ENCODE results near the gene PCDHA7.
"Not testable (repeated sequence)": the region's sequence is repeated elsewhere in the genome, so short reads cannot be mapped to it uniquely, and the experiment has no call there.

PCDHA7 gene

DNA sequence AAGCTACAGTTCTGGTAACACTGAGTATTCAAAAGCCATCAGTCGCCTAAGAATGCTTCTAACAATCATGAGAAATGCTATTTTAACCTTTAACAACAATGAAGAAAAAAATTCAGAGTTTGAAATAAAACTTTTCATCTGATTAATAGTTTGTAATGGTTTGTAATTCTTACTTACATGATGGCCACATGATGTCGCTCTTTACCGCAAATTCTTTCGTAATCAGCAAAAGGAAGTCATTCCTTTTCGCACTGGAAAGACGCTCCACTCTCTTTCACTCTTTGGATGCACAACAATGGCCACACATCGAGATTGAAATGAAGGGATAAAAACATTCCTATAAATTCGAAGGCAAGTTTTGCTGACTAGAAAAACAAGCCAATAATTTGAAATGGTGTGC lies at the start of gene PCDHA7:
PCDHA7 (plus strand) TSS at position 277 of the 400 bp plus-strand sequence; CDS start at position 392, 115 bp downstream.
- DNase-seq: no peak

DNA sequence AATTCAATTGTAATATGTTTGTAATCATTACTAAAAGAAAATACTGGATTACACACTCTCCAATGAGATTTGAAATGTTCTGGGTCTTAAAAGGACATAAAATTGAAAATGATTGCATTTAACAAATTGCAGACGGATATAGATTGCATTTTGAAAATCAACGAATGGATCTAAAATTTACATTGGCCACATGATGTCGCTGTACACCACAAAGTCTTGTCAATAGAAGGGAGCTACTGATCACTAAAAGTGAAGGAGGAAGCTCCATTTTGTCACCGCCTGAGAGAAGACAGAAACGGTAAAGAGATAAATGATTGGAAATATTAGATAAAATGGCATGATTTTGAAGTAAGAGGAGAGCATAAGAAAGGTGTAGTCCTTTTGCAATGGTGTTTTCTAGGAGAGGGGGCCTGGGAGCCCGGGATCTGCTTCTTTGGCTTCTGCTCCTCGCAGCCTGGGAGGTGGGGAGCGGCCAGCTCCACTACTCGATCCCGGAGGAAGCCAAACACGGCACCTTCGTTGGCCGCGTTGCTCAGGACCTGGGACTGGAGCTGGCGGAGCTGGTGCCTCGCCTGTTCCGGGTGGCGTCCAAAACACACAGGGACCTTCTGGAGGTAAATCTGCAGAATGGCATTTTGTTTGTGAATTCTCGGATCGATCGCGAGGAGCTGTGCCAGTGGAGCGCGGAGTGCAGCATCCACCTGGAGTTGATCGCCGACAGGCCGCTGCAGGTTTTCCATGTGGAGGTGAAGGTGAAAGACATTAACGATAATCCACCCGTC lies 48.0 kb upstream of the PCDHA7 start, which contains the start of gene PCDHA1:
PCDHA1 (plus strand) TSS at position 236 of the 782 bp plus-strand sequence.
- DNase-seq: no peak

DNA sequence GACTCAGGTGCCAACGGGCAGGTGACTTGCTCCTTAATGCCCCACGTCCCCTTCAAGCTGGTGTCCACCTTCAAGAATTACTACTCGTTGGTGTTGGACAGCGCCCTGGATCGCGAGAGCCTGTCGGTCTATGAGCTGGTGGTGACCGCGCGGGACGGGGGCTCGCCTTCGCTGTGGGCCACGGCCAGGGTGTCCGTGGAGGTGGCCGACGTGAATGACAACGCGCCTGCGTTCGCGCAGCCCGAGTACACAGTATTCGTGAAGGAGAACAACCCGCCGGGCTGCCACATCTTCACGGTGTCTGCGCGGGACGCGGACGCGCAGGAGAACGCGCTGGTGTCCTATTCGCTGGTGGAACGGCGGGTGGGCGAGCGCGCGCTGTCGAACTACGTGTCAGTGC lies 46.6 kb upstream of the PCDHA7 start:
- DNase-seq: not testable (repeated sequence)

GRCh38 chr5:140787849-140788504 lies 46.1 kb upstream of the PCDHA7 start:
- DNase-seq: not testable (repeated sequence)

- DNase-seq: no peak
Measured at GRCh38 chr5:140791089-140791488, 43.0 kb upstream of the PCDHA7 start.

DNA sequence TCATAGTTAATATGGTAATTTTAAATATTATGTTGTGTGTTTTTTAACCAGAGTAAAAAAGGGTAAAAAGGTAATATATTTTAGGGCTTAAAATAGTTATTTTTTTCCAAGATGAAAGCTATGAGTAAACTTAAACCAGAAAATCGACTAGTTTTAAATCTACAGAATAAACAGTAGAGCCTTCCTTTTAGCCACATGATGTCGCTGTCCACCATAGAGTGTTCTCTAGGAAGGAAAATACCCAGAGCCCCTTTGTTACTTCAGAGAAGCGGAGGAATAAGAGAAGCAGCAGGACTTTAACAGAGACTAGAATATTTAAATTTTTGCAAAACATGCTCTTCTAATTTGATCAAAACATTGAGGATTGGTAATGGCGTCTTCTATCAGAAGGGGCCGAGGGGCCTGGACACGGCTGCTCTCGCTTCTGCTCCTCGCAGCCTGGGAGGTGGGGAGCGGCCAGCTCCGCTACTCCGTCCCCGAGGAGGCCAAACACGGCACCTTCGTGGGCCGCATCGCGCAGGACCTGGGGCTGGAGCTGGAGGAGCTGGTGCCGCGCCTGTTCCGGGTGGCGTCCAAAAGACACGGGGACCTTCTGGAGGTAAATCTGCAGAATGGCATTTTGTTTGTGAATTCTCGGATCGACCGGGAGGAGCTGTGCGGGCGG lies 39.3 kb upstream of the PCDHA7 start, which contains the start of gene PCDHA2:
PCDHA2 (plus strand) TSS at position 258 of the 664 bp plus-strand sequence.
- DNase-seq: no peak

- DNase-seq: no peak
Measured at GRCh38 chr5:140795259-140795641, 38.8 kb upstream of the PCDHA7 start.

DNA sequence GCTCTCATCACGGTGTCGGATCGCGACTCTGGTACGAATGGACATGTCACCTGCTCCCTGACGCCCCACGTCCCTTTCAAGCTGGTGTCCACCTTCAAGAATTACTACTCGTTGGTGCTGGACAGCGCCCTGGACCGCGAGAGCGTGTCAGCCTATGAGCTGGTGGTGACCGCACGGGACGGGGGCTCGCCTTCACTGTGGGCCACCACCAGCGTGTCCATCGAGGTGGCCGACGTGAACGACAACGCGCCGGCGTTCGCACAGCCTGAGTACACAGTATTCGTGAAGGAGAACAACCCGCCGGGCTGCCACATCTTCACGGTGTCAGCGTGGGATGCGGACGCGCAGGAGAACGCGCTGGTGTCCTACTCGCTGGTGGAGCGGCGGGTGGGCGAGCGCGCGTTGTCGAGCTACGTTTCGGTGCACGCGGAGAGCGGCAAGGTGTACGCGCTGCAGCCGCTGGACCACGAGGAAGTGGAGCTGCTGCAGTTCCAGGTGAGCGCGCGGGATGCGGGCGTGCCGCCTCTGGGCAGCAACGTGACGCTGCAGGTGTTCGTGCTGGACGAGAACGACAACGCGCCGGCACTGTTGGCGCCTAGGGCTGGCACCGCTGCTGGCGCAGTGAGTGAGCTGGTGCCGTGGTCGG lies 37.9 kb upstream of the PCDHA7 start:
- not testable (repeated sequence) for DNase-seq

DNA sequence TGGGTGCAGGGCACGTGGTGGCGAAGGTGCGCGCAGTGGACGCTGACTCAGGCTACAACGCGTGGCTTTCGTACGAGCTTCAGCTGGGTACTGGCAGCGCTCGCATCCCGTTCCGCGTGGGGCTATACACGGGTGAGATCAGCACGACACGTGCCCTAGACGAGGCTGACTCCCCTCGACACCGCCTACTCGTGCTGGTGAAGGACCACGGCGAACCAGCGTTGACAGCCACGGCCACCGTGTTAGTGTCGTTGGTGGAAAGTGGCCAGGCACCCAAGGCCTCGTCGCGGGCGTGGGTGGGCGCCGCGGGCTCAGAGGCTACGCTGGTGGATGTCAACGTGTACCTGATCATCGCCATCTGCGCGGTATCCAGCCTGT lies 37.4 kb upstream of the PCDHA7 start:
- DNase-seq: no peak

DNA sequence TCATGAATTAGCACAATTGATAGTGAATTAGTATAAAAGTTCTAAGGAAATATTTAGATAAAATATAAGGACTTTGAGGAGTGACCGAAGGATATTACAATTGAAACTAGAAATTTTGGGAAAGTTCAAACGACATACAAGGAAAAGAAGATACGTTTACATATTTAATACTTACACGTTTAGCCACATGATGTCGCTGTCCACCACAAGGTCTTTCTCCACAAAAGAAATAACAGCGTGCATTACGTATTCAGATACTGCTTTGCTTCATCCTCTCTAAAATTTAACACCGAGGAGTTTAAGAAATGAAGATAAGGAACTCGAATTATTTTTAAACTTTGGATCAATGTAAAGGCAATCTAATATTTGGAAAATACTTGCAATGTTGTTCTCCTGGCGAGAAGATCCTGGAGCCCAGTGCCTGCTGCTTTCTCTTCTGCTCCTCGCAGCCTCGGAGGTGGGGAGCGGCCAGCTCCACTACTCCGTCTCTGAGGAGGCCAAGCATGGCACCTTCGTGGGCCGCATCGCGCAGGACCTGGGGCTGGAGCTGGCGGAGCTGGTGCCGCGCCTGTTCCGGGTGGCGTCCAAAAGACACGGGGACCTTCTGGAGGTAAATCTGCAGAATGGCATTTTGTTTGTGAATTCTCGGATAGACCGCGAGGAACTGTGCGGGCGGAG lies 33.1 kb upstream of the PCDHA7 start, which contains the start of gene PCDHA3:
PCDHA3 (plus strand) TSS at position 242 of the 678 bp plus-strand sequence.
- no peak for DNase-seq

DNA sequence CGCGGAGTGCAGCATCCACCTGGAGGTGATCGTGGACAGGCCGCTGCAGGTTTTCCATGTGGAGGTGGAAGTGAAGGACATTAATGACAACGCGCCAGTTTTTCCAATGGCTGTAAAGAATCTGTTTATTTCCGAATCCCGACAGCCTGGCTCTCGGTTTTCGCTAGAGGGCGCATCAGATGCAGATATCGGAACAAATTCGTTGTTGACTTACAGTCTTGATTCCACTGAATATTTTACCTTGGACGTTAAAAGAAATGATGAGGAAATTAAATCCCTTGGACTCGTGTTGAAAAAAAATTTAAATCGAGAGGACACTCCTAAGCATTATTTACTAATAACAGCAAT lies 32.6 kb upstream of the PCDHA7 start:
- DNase-seq: no peak

- DNase-seq: not testable (repeated sequence)
Measured at GRCh38 chr5:140802381-140802780, 31.7 kb upstream of the PCDHA7 start.

DNA sequence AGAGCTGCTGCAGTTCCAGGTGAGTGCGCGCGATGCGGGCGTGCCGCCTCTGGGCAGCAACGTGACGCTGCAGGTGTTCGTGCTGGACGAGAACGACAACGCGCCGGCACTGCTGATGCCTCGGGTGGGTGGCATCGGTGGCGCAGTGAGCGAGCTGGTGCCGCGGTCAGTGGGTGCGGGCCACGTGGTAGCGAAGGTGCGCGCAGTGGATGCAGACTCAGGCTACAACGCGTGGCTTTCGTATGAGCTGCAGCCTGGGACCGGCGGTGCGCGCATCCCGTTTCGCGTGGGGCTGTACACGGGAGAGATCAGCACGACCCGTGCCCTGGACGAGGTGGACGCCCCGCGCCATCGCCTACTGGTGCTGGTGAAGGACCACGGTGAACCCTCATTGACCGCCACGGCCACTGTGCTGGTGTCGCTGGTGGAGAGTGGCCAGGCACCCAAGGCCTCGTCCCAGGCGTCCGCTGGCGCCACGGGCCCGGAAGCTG lies 31.2 kb upstream of the PCDHA7 start:
- no peak for DNase-seq

- DNase-seq: no peak
Measured at GRCh38 chr5:140806834-140807775, 27.0 kb upstream of the PCDHA7 start, which contains the start of gene PCDHA4. Gene PCDHA4, plus strand, starts transcription at chr5:140807068.

- DNase-seq: not testable (repeated sequence)
Measured at GRCh38 chr5:140808241-140808888, 25.7 kb upstream of the PCDHA7 start.

DNA sequence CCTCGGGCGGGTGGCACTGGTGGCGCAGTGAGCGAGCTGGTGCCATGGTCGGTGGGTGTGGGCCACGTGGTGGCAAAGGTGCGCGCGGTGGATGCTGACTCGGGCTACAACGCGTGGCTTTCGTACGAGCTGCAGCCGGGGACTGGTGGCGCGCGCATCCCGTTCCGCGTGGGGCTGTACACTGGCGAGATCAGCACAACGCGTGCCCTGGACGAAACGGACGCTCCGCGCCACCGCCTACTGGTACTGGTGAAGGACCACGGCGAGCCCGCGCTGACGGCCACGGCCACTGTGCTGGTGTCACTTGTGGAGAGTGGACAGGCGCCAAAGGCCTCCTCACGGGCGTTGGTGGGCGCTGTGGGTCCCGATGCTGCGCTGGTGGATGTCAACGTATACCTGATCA lies 25.2 kb upstream of the PCDHA7 start:
- no peak for DNase-seq

- no peak for DNase-seq
Measured at GRCh38 chr5:140821375-140822280, 12.4 kb upstream of the PCDHA7 start, which contains the start of gene PCDHA5. Gene PCDHA5, plus strand, starts transcription at chr5:140821613.

DNA sequence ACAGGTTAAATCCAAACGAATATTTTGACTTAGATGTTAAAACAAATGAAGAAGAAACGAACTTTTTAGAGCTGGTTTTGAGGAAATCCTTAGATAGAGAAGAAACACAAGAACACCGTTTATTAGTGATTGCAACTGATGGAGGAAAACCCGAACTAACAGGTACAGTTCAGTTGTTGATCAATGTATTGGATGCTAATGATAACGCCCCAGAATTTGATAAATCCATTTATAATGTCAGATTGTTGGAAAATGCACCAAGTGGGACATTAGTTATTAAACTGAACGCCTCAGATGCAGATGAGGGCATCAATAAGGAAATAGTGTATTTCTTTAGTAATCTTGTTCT lies 11.8 kb upstream of the PCDHA7 start:
- no peak for DNase-seq

DNA sequence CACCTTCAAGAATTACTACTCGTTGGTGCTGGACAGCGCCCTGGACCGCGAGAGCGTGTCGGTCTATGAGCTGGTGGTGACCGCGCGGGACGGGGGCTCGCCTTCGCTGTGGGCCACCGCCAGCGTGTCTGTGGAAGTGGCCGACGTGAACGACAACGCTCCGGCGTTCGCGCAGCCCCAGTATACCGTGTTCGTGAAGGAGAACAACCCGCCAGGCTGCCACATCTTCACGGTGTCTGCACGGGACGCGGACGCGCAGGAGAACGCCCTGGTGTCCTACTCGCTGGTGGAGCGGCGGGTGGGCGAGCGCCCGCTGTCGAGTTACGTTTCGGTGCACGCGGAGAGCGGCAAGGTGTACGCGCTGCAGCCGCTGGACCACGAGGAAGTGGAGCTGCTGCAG lies 11.1 kb upstream of the PCDHA7 start:
- not testable (repeated sequence) for DNase-seq

Data from activated T-cell treated with anti-CD3 and anti-CD28 coated beads for 4 hours (primary cell).